Activated CD4-positive, alpha-beta T cell treated with anti-CD3 and anti-CD28 coated beads, Interleukin-10, Interleukin-2, amounts not matched to agents 100 ng/mL and 50 ng/mL, durations not matched to agents 16 hours and 8 hours (primary cell): ENCODE measurements around the gene KIF11.
A peak's percentile ranks its signal among the peaks of the same experiment; 100 is the strongest.
"Not testable (repeated sequence)": the region's sequence is repeated elsewhere in the genome, so short reads cannot be mapped to it uniquely, and the experiment has no call there.

Experiments used
- DNase-seq: peaks from one replicate; pipeline ENCODE4 v3.0.0-alpha.2; 2020

Gene KIF11

GRCh38 chr10:92592761-92593618, at the start of gene KIF11:
Gene KIF11 (plus strand): TSS chr10:92593130. CDS start chr10:92593376, 246 bp downstream.
- peak; percentile 99 for DNase-seq

DNA sequence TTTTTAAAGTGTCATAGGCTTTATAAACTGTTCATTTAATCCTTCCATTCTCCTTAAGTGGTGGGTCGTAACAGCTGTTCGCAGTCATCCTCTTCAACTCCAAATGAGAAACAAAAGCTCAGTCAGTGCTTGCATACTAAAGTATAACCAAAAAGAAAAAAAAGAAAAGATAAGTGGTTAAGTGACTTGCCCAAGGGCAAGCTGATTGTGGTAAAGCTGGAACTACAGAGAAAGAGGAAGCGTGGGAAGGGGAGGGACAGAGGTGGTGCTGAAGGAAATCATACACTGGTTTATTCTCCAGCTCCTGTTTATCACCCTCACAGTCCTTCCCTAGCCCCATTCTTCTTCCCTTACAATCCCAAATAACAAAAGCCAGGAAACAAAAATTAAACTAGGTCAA, 48.6 kb upstream of the KIF11 start:
- DNase-seq: peak; percentile 15

DNA sequence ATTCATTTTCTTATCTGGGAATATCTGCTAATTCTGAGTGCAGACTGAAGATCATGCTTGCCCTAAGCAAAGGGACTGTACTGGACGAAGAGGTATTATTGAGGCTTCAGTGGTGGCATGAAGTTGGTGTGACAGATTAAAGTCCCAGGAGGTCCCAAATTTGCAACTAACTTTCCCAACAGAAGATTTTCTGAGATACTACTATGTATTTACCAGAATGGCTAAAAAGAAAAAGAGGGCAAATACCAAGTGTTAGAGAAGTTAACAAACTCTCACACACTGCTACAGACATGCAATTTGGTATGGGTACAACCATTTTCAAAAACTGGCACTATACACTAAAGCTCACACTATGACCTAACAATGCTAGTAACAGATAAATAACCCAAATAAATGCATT, 47.4 kb upstream of the KIF11 start:
- DNase-seq: no peak

DNA sequence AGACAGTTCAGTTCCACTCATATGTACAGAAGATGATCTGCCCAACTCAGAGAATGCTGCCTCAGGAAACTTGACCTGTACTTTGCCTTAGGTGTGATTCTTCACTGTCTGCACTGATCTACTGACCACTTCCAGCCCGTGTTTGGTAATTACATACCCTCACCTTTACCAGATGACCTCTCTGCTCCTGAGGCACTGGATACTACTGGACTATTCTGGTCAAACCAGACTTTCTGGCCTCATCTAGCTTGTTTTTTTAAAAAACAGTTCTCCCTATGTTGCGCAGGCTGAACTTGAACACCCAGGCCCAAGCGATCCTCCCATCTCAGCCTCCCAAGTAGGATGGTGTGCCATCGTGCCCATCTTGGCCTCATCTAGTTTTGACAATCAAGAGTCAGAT, 45.3 kb upstream of the KIF11 start:
- no peak for DNase-seq

GRCh38 chr10:92550924-92551323, 42.0 kb upstream of the KIF11 start:
- DNase-seq: no peak

- DNase-seq: no peak
These were observed 40.6 kb upstream of the KIF11 start for GRCh38 chr10:92552310-92552709.

GRCh38 chr10:92553959-92554358, 39.0 kb upstream of the KIF11 start:
- DNase-seq: no peak

- DNase-seq: no peak
These were observed 33.9 kb upstream of the KIF11 start for GRCh38 chr10:92559046-92559445.

GRCh38 chr10:92562424-92562823, 30.5 kb upstream of the KIF11 start:
- no peak for DNase-seq

GRCh38 chr10:92567952-92568600, 24.9 kb upstream of the KIF11 start:
- peak; percentile 69 for DNase-seq

- DNase-seq: no peak
These were observed 23.9 kb upstream of the KIF11 start for GRCh38 chr10:92569071-92569470.

DNA sequence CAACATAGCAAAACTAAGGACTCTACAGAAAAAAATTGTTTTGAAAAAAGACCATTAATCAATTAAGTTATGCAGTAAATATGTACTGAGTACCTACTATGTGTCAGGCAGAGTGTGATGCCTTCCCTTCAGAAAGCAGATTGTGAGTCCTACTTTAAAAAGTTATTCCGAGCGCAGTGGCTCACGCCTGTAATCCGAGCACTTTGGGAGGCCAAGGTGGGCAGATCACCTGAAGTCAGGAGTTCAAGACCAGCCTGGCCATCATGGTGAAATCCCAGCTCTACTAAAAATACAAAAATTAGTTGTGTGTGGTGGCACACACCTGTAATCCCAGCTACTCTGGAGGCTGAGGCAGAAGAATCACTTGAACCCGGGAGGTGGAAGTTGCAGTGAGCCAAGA, 23.3 kb upstream of the KIF11 start:
- DNase-seq: not testable (repeated sequence)

DNA sequence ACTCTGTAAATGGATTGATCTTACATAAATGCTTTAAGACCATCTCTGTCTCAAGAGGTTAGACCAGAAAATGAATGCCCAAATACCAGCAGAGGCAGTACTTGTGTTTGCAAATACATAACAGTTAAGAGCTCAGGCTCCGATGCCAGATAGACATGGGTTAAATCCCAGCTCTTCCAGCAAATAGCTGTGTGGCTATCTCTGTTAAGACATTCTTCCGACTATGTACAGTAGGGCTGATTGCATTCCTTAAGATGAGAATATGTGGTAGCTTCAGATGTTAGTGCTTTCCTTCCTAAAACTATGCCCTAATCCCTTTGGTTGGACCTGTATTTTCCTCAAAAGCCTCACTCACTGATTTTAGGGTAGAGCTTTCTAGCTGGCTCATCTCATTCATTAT, 21.3 kb upstream of the KIF11 start:
- DNase-seq: no peak

DNA sequence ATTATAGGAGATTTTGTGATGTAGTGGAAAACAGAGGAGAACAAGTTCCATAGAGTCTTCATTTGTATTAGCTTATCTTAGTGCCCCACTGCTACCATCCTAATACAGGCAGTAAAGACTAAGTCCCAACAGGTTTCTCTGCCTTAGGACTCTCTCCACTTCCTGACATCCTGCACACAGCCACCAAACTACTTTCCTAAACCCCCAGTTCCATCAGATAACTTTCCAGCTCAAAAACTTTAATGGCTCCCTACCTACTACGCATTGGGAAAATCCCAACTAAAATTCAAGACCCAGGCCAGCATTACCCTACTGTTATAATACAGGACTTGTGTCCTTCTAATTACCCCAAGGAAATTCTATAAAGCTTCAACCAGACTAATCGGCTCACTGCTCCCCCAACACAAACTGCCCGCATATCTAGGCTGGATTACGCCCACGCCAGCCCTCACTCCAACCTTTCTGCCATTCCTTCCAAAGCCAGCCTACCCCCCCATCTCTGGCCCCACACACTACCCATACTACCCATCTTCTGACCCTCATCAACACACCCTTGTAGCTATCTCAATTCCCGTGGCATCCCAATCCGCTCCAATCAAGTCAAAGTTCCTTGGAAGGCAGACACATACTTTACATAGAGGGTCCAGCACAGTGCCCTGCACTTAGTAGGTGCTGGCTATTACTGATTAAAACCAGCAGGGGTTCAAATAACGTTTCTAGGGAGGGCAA, 20.4 kb upstream of the KIF11 start:
- DNase-seq: no peak

DNA sequence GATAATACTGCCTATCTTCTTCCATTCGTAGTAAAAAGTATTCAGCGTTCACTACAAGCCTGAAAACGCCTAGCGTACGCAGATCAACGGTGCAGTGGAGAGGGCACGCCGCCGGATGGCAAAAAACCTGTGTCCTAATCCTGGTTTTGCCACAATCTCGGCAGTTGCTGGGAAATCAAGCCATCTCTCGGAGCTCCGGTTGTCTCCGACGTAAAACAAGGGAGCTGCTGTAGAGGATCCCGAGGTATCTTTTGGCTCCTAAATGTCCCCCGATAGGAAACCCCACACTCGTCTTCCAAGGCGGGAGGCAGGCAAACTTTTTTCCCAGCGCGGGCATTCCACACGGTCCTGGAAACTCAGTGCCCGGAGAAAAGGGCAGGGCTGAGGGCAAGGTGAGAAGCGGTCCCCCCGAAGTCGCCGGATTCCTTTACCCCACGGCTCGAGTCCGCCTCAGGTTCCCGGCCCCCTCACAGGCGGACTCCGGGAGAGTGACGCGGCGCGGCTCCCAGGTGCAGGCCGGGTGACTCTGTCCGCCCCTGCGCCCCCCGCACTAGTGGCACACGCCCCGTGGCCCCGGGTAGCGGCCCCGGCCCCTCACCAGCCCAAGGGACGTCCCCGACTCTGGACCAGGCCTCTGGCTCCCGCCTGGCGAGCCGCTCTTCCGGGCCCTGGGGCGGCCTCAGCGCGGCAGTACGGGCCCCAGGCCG, 19.7 kb upstream of the KIF11 start:
- peak; percentile 37 for DNase-seq

GRCh38 chr10:92573798-92574547, 19.0 kb upstream of the KIF11 start, which contains the start of gene IDE:
Gene IDE (minus strand): TSS chr10:92574093. CDS start chr10:92574019, 74 bp downstream.
- DNase-seq: peak; percentile 91

DNA sequence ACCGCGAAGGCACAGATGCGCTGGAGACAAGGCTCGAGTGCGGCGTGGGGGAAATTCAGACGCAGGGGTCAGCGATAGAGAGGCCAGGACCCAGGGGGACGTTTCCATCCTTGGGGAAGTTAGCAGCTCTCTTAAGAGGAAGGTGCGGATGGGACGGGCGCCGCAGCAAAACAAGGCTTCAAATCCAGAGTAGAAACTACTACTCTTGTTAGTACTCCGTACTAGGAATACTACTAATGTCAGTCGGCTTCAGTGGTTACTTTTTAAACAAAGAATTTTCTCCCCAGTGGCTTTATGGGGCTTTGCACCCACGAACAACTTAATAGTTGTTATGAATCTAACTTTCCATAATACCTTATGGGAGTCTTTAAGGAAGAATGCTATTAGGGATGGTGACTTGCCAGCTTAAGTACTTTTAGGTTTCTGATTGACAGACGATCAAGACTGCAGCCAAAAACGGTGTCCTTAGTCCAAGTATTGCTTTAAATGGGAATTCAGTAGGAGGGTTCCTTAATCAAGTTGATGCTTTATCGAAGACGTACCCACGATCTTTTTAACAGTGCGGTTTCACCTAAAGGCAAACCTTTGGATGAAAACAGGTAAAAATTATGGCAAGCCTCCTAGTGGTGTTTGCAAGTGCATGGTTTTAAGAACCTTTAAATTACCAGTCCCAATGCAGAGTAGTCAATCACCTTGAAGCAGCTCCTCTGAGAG, 18.2 kb upstream of the KIF11 start:
- peak; percentile 36 for DNase-seq

GRCh38 chr10:92575961-92576360, 17.0 kb upstream of the KIF11 start:
- DNase-seq: no peak

DNA sequence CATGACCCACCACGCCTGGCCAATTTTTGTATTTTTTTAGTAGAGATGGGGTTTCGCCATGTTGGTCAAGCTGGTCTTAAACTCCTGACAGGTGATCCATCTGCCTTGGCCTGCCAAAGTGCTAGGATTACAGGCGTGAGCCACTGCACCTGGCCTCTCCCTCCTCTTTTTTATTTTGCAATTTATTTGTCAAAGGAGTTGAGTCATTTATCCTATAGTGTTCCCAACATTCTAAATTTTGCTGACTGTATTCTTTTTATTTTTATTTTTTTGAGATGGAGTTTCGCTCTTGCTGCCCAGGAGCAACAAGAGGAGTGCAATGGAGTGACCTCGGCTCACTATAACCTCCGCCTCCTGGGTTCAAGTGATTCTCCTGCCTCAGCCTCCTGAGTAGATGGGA, 10.6 kb upstream of the KIF11 start:
- DNase-seq: not testable (repeated sequence)

DNA sequence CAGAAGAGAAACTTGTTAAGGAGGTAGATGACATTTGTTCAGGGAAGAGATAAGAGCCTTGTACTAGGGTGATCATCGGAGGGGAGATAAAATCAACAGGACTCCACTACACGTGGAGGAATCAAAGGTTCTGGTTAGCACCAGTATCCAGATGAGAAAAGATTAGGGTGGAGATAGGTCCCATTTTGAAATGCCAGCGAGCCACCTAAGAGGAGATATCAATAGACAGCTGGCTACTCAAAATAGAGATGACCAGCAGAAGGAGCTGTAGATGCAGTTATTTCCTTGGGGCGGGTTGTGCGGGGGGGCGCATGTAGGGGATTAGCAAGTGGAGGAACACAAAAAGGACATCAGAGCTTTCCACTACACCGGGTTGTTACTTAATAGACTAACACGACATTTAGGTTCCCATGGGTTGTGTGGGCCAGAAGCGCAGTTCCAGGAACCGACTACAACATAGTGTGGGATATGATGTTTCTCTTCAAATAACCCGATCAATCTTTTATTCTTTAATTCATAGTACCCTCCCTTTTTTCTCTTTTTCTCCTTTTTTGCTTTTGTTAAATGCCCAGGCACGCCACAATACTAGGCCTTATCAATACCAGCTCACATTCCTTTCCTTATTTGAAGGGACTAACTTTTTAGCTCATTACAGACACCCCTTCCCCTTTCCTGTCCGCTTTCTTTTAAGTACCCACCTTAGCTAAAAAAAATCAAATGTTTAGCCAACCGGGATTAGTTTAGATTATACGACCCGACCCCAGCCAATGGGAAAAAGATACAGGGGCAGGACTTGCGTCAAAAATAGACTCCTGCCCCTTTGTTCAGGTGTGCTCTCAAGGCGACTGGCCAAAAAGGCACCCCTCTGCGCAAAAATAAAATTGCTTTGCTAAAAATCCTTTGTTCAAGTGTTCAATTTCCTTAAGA, 2.0 kb upstream of the KIF11 start:
- no peak for DNase-seq
